Astrocyte (in vitro differentiated cells and primary cell): ENCODE results near the gene CDKN1C. TPM values are rescaled to one million over a fixed set of nuclear protein-coding genes. Genes with fewer than 3 reads are reported as not detected.

Experiments used
- DNase-seq: peaks from one replicate; pipeline ENCODE4 v3.0.0-alpha.2; 2010; ENCODE audit warnings: low read depth
- FAIRE-seq: peaks from 2 replicates; lab custom pipeline; 2011; peaks lifted over from hg19 to GRCh38; lab: Jason Lieb, UNC
- H2AFZ ChIP-seq: 2 replicates; pipeline ENCODE4 v1.6.0; 2012; ENCODE audit warnings: low read depth, low read length, inconsistent platforms
- H3K27ac ChIP-seq: 2 replicates; pipeline ENCODE4 v1.5.1; 2011; ENCODE audit warnings: low read depth, low read length, inconsistent platforms
- H3K27me3 ChIP-seq: 2 replicates; pipeline ENCODE4 v1.6.0; 2011; ENCODE audit warnings: low read length, inconsistent platforms; ENCODE audit not compliant: insufficient read depth
- H3K36me3 ChIP-seq: 2 replicates; pipeline ENCODE4 v1.5.1; 2011; ENCODE audit warnings: low read length, inconsistent platforms; ENCODE audit not compliant: insufficient read depth
- H3K4me1 ChIP-seq: 2 replicates; pipeline ENCODE4 v1.5.1; 2011; ENCODE audit warnings: low read length, inconsistent platforms; ENCODE audit not compliant: insufficient read depth
- H3K4me2 ChIP-seq: 2 replicates; pipeline ENCODE4 v1.6.0; 2012; ENCODE audit warnings: low read length, inconsistent platforms
- H3K4me3 ChIP-seq: 2 replicates; pipeline ENCODE4 v1.5.1; 2011; ENCODE audit warnings: low read depth, mild to moderate bottlenecking, low read length, inconsistent platforms; ENCODE audit not compliant: insufficient read depth
- H3K79me2 ChIP-seq: 2 replicates; pipeline ENCODE4 v1.6.0; 2012; ENCODE audit warnings: mild to moderate bottlenecking, low read length, inconsistent platforms; ENCODE audit not compliant: insufficient read depth
- H3K9ac ChIP-seq: 2 replicates; pipeline ENCODE4 v1.6.0; 2012; ENCODE audit warnings: mild to moderate bottlenecking, low read length, inconsistent platforms
- H3K9me3 ChIP-seq: 2 replicates; pipeline ENCODE4 v1.5.1; 2012; ENCODE audit warnings: low read depth, mild to moderate bottlenecking, low read length, inconsistent platforms; ENCODE audit not compliant: insufficient read depth
- H4K20me1 ChIP-seq: 2 replicates; pipeline ENCODE4 v1.6.0; 2012; ENCODE audit warnings: low read length, inconsistent platforms; ENCODE audit not compliant: insufficient read depth
- H3K27ac Mint-ChIP-seq: one replicate; pipeline ENCODE4 v1.8.0; 2021; ENCODE audit warnings: mild to moderate bottlenecking, mixed read lengths; ENCODE audit not compliant: unreplicated experiment
- H3K27me3 Mint-ChIP-seq: one replicate; pipeline ENCODE4 v1.8.0; 2021; ENCODE audit warnings: low read depth, mixed read lengths; ENCODE audit not compliant: unreplicated experiment
- H3K36me3 Mint-ChIP-seq: one replicate; pipeline ENCODE4 v1.8.0; 2021; ENCODE audit warnings: low read depth, mixed read lengths; ENCODE audit not compliant: unreplicated experiment
- H3K4me1 Mint-ChIP-seq: one replicate; pipeline ENCODE4 v1.8.0; 2021; ENCODE audit warnings: low read depth, mixed read lengths; ENCODE audit not compliant: unreplicated experiment
- H3K4me3 Mint-ChIP-seq: one replicate; pipeline ENCODE4 v1.8.0; 2021; ENCODE audit warnings: mild to moderate bottlenecking, moderate library complexity, mixed read lengths; ENCODE audit not compliant: unreplicated experiment
- H3K9me3 Mint-ChIP-seq: one replicate; pipeline ENCODE4 v1.8.0; 2021; ENCODE audit warnings: mild to moderate bottlenecking, mixed read lengths; ENCODE audit not compliant: unreplicated experiment
- CTCF ChIP-seq: IDR thresholded peaks from 2 replicates; pipeline ENCODE4 v1.5.1; 2011; ENCODE audit warnings: low read depth, mild to moderate bottlenecking, inconsistent platforms, low read length, moderate library complexity; ENCODE audit not compliant: insufficient read depth
- EZH2 ChIP-seq: IDR thresholded peaks from 2 replicates; pipeline ENCODE4 v1.6.1; 2012; ENCODE audit warnings: mild to moderate bottlenecking, low read length, inconsistent platforms; ENCODE audit not compliant: insufficient read depth
- total RNA-seq: library from RNA; stranded (reverse); gene quantifications from 2 replicates; pipeline ENCODE4 v1.2.1, GENCODE V29; 2021

CDKN1C gene
- total RNA-seq, 1 donor from 2014 or later, result 7.5 TPM

GRCh38 chr11:2886191-2886894 lies 768 bp upstream of the CDKN1C start:
- H4K20me1 ChIP-seq, result peaks cover 8% of the 10 kb centered on the region
- H3K9ac ChIP-seq, result peak overlapping the region; percentile 35
- no peak overlapping the region for H3K27ac ChIP-seq
- Mint-ChIP-seq H3K4me1 (no peaks in the 10 kb centered on the region), H3K27me3 (peaks cover 31% of the 10 kb centered on the region), H3K9me3 (no peaks in the 10 kb centered on the region), H3K36me3 (no peaks in the 10 kb centered on the region), H3K4me3 (no peak overlapping the region), H3K27ac (no peak overlapping the region)
- no peaks in the 10 kb centered on the region for H3K9me3 ChIP-seq
- no peaks in the 10 kb centered on the region for H3K36me3 ChIP-seq
- H2AFZ ChIP-seq, result peak overlapping the region; percentile 56
- no peaks in the 10 kb centered on the region for H3K79me2 ChIP-seq
- TF ChIP-seq EZH2 (no peak), CTCF (no peak)
- DNase-seq (no peak), FAIRE-seq (no peak)
- no peaks in the 10 kb centered on the region for H3K27me3 ChIP-seq
- H3K4me3 ChIP-seq, result peak overlapping the region; percentile 28
- peak overlapping the region; percentile 71 for H3K4me2 ChIP-seq
- H3K4me1 ChIP-seq, result peaks cover 10% of the 10 kb centered on the region

DNA sequence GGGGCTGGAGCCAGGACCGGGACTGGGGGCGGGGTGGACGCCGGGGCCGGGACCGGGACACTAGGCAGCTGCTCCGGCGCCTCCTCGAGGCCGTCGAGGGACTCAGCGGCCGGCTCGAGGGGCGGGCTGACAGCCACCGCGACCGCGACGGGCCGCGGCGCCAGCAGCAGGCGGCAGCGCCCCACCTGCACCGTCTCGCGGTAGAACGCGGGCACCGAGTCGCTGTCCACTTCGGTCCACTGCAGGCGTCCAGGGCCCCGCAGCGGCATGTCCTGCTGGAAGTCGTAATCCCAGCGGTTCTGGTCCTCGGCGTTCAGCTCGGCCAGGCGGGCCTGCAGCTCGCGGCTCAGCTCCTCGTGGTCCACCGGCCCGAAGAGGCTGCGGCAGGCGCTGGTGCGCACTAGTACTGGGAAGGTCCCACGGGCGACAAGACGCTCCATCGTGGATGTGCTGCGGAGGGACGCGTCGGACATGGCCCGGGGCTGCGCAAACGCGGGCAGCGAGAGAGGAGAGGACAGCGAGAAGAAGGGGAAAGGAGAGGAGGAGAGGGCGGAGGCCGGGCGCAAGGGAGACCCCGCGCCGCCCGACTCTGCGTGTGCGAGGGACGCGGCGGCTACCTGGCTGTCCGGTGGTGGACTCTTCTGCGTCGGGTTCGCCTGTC lies 428 bp downstream of the CDKN1C start:
- H3K27me3 ChIP-seq, result no peaks in the 10 kb centered on the region

More for the DNA sequence above, 428 bp downstream of the CDKN1C start:
- Histone ChIP-seq H3K4me2 (peak overlapping the region; percentile 91), H2AFZ (peak overlapping the region; percentile 79), H4K20me1 (peaks cover 8% of the 10 kb centered on the region), H3K79me2 (no peaks in the 10 kb centered on the region), H3K27ac (no peak overlapping the region), H3K9ac (peak overlapping the region; percentile 47), H3K36me3 (no peaks in the 10 kb centered on the region), H3K4me1 (peaks cover 10% of the 10 kb centered on the region), H3K4me3 (peak overlapping the region; percentile 52), H3K9me3 (no peaks in the 10 kb centered on the region)
- TF ChIP-seq EZH2 (peak; percentile 75), CTCF (no peak)
- no peaks in the 10 kb centered on the region for H3K9me3 Mint-ChIP-seq
- DNase-seq (no peak), FAIRE-seq (no peak)
- H3K36me3 Mint-ChIP-seq, result no peaks in the 10 kb centered on the region
- peaks cover 41% of the 10 kb centered on the region for H3K27me3 Mint-ChIP-seq
- H3K4me1 Mint-ChIP-seq, result no peaks in the 10 kb centered on the region
- peak overlapping the region; percentile 61 for H3K4me3 Mint-ChIP-seq
- H3K27ac Mint-ChIP-seq, result no peak overlapping the region
